ENCODE results near the gene ST7L.

Gene ST7L

GRCh38 chr1:112544011-112544688, 74.8 kb downstream of the ST7L start:
- no peak for DNase-seq

DNA sequence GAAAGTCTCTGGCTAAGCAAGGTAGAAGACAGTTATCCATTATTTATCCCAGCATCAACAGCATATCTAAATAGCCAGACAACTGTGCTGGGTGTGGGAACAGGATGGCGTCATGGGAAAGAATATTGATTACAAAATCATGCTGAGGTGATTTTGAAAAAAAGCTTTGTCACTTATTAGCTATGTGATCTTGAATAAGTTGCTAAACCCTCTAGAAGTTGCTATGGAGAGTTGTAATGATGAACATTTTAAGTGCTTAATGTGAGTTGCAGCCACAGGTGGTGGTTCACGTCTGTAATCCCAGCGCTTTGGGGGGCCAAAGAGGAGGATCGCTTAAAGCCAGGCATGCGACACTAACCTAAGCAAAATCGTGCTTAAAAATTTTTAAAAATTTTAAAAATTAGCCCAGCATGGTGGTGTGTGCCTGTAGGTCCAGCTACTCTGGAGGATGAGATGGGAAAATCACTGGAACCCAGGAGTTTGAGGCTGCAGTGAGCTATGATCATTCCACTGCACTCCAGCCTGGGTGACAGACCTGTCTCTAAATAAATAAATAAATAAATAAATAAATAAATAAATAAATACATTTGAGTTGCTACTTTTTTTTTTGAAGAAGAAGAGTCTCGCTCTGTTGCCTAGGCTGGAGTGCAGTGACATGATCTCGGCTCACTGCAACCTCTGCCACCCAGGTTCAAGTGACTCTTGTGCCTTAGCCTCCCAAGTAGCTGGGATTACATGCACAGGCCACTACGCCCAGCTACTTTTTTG, 76.6 kb downstream of the ST7L start:
- DNase-seq: no peak

DNA sequence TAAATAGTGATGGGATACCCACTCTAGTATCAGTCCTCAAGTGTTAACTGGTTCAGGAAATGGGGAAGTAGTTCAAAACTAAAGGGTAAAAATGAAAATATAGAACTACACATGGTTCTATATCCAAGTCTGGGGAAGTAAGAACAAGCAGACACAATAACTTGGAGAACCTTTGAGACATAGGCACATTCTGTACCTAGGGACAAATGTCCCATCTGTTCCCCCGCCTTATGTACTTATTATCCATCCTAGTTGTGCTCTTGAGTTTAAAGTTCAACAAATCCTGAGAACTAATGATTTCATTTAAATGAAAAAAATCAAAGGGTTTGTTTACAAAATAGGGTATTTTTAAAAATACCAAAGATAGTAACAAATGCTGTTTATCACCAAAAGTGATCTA, 77.6 kb downstream of the ST7L start:
- DNase-seq: no peak

DNA sequence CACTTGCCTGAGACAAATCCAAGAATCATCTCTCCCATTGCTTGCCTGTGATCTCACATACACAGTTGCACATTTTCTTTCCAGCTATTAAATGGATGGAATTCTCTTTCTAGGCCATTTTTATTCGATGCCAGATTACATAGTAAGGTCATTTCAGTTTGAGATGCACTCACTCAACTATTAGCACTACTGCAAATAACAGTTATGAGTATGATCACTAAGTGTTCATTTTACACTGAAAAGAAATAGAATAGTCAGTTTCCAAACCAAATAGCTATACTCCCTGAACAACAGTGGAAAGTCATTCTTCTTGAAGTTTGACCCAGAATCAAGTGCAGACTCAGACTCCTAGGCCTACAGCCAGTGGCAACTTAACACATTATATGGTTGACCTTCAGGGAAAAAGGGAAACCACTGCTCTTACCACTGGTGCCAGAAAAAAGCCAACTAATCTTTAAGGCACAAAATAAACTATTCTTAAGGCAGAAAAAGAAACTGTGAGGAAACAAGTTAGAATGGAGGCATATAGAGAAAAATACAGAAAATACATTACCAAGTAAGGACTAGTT, 78.6 kb downstream of the ST7L start:
- DNase-seq: no peak

GRCh38 chr1:112538883-112539282, 80.1 kb downstream of the ST7L start:
- DNase-seq: no peak

DNA sequence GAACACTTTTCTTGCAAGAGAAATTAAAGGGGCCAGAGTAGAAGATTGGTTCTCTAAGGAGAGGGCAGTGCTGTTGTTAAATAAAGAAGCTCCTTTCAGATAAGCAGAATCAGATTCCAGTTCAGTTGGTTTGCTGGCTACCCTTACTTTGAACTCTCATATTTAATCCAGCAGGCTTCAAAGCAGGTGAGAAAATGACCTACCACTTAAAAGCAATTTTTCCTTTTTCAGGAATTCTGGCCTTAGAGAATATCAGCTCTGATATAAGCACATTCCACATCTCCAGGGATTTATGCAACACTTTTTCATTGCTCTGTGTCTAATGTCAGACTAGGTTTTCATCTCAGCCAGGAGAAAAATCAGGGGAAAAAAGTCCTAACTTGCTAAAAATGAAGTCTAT, 81.5 kb downstream of the ST7L start:
- no peak for DNase-seq

DNA sequence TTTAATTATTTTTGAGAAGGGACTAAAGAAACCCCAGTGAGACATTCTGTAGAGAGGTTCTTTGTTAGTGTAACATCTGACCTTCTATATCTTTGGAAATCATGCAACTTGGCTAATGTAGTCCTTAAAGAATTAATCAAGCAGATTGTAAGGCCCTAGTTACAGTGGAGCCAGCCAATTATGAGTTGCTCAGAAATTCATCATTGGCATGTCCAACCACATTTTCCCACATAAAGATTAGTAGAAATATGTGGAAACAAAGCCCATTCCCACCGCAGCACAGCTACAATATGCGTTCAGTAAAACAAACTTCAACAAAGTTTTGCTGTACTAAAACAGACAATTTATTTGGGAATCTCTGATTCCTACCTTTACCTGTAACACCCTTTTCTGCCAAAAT, 82.4 kb downstream of the ST7L start:
- DNase-seq: no peak

- no peak for DNase-seq
These were observed 85.9 kb downstream of the ST7L start for GRCh38 chr1:112533029-112533428.

GRCh38 chr1:112532064-112532463, 86.9 kb downstream of the ST7L start:
- no peak for DNase-seq

DNA sequence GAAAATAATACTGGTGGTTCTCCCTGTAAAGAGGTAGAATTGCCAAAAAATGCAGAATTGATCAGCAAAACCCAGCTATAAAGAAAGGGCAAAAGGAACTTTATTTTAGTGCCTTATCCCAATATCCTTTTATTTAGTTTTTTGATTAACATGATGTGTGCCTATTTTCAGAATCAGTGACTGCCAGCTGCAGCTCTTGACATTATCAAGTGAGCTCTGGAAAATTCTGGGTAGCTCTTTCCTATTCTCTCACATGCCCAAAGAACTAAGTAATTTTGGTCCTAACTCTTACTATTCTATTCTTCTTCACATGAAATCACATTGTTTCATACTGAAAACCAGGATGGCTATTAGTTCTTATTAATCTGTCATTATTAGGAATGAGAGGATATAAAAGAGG, 88.1 kb downstream of the ST7L start:
- no peak for DNase-seq

DNA sequence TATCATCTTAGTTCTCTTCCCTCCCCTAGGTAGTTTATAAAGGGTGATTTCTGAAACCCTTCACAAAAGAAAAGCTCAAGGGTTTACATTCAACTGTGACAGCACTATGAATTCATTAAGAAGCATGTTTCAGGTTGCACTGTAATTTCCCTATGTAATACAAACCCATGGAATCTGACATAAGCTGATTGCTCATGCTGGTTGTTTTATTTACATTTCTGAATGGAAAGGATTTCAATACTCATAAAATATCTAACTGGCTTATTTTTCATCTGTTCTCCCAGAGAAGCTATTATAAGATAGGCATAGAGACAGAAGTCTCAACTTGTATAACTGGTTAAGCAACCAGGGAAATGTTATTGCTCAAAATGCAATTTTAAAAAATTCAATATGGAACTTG, 89.6 kb downstream of the ST7L start:
- no peak for DNase-seq

DNA sequence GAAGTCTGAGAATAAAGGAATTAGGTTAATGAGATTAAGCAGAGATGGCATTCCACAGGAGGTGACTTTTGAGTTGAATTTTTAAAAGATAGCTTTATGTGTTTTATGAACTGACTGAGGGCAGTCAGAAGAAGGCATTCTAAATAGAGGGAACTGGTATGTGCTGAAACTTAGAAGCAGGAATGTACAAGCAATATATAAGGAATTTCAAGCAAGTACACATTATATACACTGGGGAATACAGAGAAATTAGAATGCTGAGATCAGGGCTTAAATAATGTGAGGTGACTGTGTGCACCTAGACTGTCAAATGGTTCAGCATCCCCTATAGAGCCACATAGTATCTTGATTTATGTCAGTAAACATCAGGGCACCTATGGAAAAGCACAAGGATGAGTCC, 90.9 kb downstream of the ST7L start:
- no peak for DNase-seq

GRCh38 chr1:112527266-112528010, 91.5 kb downstream of the ST7L start:
- no peak for DNase-seq

DNA sequence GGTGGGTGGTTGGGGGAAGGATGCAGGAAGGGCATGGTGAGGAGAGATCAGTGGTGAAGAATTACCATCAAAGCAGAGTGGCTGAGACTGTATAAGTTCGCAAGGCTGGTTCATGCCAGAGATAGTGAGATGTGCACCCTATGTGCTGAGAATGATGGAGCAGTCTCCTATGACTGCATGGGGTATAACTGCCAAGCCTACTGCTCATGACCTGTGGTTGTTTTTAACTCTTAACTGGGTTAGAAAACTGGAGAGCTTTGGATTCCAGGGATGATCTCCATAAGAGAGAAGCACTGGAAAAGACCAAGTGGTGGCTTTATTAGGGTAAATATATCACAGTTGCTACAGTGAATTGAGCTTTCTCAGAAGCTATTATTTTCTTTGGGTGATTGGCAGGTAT, 94.0 kb downstream of the ST7L start:
- DNase-seq: no peak

DNA sequence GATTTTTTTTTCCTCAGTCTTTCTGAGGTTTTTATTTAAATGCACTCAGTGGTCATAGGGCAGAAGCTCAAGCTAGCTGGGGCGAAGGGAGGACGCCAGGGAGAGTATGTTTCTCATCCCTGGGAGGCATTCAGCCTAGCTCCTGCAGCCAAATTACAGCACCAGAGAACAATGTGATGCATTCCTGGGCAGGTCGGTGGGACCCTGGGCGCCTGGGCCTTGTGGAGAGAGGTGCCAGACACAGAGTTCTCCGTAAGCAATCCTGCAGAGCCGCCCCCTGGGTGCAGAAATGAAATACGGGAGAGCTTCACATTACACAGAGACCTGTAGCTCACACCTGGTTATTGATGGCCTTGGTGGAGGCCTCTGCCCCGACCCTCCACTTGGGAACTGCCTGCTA, 94.7 kb downstream of the ST7L start:
- no peak for DNase-seq

- no peak for DNase-seq
These were observed 96.3 kb downstream of the ST7L start for GRCh38 chr1:112522621-112523020.

DNA sequence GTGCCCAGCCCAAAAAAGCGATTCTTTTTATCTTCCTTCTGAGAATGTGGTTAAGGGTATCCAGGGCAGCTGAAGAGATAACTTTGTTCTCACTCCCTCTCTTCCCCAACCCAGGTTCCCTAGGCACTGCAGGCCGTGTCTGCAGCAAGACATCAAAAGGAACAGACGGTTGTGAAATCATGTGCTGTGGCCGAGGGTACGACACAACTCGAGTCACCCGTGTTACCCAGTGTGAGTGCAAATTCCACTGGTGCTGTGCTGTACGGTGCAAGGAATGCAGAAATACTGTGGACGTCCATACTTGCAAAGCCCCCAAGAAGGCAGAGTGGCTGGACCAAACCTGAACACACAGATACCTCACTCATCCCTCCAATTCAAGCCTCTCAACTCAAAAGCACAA, 98.8 kb downstream of the ST7L start:
- DNase-seq: no peak

DNA sequence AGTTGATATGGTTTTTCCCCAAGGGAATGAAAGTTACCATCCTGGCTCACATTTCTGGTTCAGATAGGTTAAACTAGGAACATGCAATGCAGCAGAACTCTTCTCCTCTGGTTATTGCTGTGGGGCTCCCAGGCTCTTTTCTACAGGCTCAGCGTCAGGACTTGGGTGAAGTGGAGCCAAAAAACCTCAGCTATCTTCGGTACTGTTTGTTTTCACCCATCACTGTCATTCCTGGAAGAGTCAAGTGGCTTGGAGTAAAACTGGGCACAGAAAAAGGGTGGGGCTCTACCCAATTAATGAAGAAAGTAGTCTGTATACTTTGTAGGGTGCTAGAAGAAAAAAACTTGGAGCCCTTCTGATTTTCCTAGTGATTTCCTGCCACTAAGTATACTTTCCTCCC, 100.8 kb downstream of the ST7L start:
- no peak for DNase-seq

- no peak for DNase-seq
These were observed 101.3 kb downstream of the ST7L start for GRCh38 chr1:112517646-112518045.

GRCh38 chr1:112517231-112517630, 101.7 kb downstream of the ST7L start:
- no peak for DNase-seq

DNA sequence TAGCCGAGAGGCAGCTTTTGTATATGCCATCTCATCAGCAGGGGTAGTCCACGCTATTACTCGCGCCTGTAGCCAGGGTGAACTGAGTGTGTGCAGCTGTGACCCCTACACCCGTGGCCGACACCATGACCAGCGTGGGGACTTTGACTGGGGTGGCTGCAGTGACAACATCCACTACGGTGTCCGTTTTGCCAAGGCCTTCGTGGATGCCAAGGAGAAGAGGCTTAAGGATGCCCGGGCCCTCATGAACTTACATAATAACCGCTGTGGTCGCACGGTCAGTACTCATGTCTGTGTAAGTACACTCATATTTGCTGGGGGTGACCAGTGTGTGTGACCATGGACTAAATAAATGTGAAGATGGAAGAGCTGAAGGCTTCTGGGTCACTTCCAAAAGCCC, 102.8 kb downstream of the ST7L start:
- DNase-seq: no peak

DNA sequence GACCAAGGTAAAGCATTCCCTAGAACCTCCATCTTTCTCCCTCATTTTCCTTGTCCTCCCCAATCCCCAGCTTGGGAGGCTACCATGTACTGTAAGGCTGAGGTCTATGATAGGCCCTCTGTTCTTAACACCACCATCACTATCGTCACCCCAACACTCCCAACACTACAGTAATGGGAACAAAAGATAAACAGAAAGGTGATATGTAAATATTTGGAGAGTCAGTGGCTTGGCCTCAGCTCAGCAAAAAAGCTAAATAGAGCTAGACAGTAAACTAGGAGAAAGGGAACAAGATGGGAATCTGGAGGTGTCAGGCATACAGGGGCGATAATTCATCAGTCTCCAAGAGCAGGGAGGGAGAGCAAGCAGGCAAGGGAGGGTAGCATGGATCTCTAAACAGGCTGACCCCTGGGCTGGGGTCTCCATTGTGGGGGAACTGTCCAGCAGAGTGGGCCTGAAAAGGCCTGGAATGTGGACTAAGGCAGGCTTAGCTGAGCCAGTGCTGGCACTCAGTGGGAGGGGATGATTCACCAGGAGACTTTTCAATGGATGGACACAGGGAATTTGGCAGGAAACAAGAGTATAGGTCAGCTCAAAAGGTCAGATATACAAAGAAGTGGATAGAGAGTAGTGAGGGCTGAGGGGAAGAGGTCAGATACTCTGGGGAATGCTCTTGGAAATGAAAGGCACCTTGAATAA, 103.5 kb downstream of the ST7L start:
- DNase-seq: no peak

DNA sequence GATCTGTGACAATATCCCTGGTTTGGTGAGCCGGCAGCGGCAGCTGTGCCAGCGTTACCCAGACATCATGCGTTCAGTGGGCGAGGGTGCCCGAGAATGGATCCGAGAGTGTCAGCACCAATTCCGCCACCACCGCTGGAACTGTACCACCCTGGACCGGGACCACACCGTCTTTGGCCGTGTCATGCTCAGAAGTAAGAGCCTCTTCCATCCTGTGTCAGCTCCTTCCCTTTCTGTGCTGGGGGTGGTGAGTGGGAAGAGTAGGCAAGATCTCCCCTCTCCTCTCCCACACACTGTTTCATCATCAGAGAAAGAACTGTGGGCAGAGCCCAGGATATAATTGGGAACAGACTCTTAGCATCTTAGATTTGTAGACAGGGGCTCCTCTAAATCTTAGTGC, 104.0 kb downstream of the ST7L start:
- no peak for DNase-seq
